Common myeloid progenitor, CD34-positive (primary cell): Measurements from ENCODE around the gene GRAP2.
A peak's percentile ranks its signal among the peaks of the same experiment; 100 is the strongest.

Experiments
- CTCF ChIA-PET: fragments of 350-600 bp; sonication (Branson Sonifier 250); formaldehyde crosslinking; loops from one replicate; lab custom pipeline; 2021; ENCODE audit warnings: antibody characterized with exemption; lab: Charles Lee
- POLR2A ChIA-PET: fragments of 350-600 bp; sonication (Branson Sonifier 250); formaldehyde crosslinking; loops from one replicate; lab custom pipeline; 2021; ENCODE audit warnings: antibody characterized with exemption; lab: Charles Lee
- DNase-seq, 3 donors: peaks; one replicate each; pipeline versions ENCODE4 v3.0.0 to v3.0.0-alpha.2; 2013
- H3K27ac ChIP-seq, 2 experiments: 1 replicate in 1 of 2; 2 replicates in 1 of 2; pipeline ENCODE4 v1.7.0; 2013; ENCODE audit warnings: inconsistent platforms in 2 of 2, low read length in 2 of 2, mild to moderate bottlenecking in 2 of 2, low read depth in 1 of 2, moderate library complexity in 1 of 2; ENCODE audit not compliant: severe bottlenecking in 2 of 2, insufficient read depth in 1 of 2, poor library complexity in 1 of 2
- H3K27me3 ChIP-seq, 5 experiments: replicated peaks in 2 of 5; 1 replicate in 3 of 5; 2 replicates in 2 of 5; pipeline versions ENCODE4 v1.6.1 to v1.7.0; 2013; ENCODE audit warnings: low read length in 4 of 5, mild to moderate bottlenecking in 2 of 5, moderate library complexity in 2 of 5, inconsistent platforms in 1 of 5; ENCODE audit not compliant: insufficient read depth in 5 of 5, control insufficient read depth in 4 of 5
- H3K36me3 ChIP-seq, 4 experiments: 1 replicate in 2 of 4; 2 replicates in 2 of 4; pipeline versions ENCODE4 v1.6.1 to v1.7.0; 2013; ENCODE audit warnings: low read length in 3 of 4, control low read depth in 1 of 4, mild to moderate bottlenecking in 1 of 4; ENCODE audit not compliant: control insufficient read depth in 4 of 4, insufficient read depth in 4 of 4
- H3K4me1 ChIP-seq, 4 experiments: 1 replicate in 3 of 4; 2 replicates in 1 of 4; pipeline versions ENCODE4 v1.6.1 to v1.7.1; 2013; ENCODE audit warnings: low read length in 3 of 4, mild to moderate bottlenecking in 3 of 4, control low read depth in 1 of 4, inconsistent platforms in 1 of 4, moderate library complexity in 1 of 4; ENCODE audit not compliant: control insufficient read depth in 4 of 4, insufficient read depth in 4 of 4; ENCODE audit errors: control extremely low read depth in 1 of 4
- H3K4me3 ChIP-seq, 7 experiments: 1 replicate in 4 of 7; 2 replicates in 3 of 7; pipeline versions ENCODE4 v1.5.1 to v1.7.0; 2013; ENCODE audit warnings: mild to moderate bottlenecking in 7 of 7, low read length in 6 of 7, moderate library complexity in 6 of 7, inconsistent platforms in 2 of 7, low read depth in 2 of 7, control low read depth in 1 of 7; ENCODE audit not compliant: insufficient read depth in 4 of 7, control insufficient read depth in 1 of 7; ENCODE audit errors: extremely low read depth in 1 of 7
- H3K9me3 ChIP-seq, 5 experiments: 1 replicate in 4 of 5; 2 replicates in 1 of 5; pipeline versions ENCODE4 v1.6.1 to v1.7.1; 2013; ENCODE audit warnings: low read length in 4 of 5, mild to moderate bottlenecking in 2 of 5, inconsistent platforms in 1 of 5, low read depth in 1 of 5, moderate library complexity in 1 of 5; ENCODE audit not compliant: control insufficient read depth in 4 of 5, insufficient read depth in 2 of 5; ENCODE audit errors: control extremely low read depth in 1 of 5
- WGBS: methylation state at CpG from one replicate; pipeline ENCODE4 v1.1.5; 2013; ENCODE audit not compliant: insufficient coverage; 5-methylcytosine and 5-hydroxymethylcytosine counted together

Gene GRAP2

DNA sequence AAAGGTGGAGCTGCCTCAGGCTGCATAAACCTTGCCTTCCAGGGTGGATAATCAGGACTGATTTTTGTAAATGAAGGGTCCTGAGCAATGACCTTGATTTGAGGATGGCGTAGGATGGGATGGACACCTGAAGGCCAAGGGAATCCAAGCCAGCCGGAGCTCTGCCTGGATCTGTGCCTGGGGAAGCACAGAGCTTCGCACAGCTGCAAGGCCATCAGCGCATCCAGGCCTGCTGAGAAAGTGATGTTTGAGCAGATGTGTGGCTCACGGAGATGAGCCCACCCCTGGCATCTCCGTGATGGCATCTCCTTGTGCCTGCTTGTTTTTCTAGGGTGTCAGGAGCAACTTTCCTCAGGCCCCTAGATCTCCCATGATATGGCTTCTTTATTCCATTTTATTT is 117.2 kb downstream of the GRAP2 start:
- Histone ChIP-seq H3K4me1 (no peaks in the 10 kb centered on the region), H3K36me3 (no peaks in the 10 kb centered on the region), H3K27ac (no peak overlapping the region), H3K9me3 (no peaks in the 10 kb centered on the region), H3K4me3 (no peak overlapping the region), H3K27me3 (peaks cover 0 to 7% (median 6%) of the 10 kb centered on the region in 5 experiments)
- ChIA-PET CTCF (interaction anchor here (1.2 to 1.5 kb wide), 2 partner anchors 24 to 47 kb away, joined by 3 read pairs; no protein-coding TSS in a partner anchor), POLR2A (no interaction called here)
- DNase-seq = no peak
- 100% methylated on average over 2 of the region's 6 CpGs for WGBS

DNA sequence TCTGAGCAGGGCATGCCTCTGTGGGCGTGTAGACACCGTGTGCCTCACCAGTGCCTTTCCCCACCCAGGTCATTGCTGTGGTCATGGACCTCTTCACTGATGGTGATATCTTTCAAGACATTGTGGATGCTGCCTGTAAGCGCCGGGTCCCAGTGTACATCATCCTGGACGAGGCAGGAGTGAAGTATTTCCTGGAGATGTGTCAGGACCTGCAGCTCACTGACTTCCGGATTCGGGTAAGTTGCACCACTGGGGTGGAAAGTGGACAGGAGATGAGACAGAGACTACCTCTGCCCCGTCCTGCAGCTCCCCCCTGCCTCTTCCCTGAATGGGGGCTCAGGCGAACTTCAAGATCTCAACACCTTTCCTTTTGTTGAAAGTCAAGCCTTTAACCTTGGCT is 118.2 kb downstream of the GRAP2 start:
- ChIA-PET POLR2A (no interaction called here), CTCF (interaction anchor here (1.2 kb wide), 1 partner anchor 25 kb away, joined by 3 read pairs; no protein-coding TSS in a partner anchor)
- 86% methylated on average over 8 of the region's 9 CpGs for WGBS
- H3K27me3 ChIP-seq = peaks cover 0 to 14% (median 5%) of the 10 kb centered on the region in 5 experiments
- no peaks in the 10 kb centered on the region for H3K36me3 ChIP-seq
- no peak overlapping the region for H3K4me3 ChIP-seq
- H3K4me1 ChIP-seq = no peaks in the 10 kb centered on the region
- no peaks in the 10 kb centered on the region for H3K9me3 ChIP-seq
- DNase-seq = no peak
- no peak overlapping the region for H3K27ac ChIP-seq

DNA sequence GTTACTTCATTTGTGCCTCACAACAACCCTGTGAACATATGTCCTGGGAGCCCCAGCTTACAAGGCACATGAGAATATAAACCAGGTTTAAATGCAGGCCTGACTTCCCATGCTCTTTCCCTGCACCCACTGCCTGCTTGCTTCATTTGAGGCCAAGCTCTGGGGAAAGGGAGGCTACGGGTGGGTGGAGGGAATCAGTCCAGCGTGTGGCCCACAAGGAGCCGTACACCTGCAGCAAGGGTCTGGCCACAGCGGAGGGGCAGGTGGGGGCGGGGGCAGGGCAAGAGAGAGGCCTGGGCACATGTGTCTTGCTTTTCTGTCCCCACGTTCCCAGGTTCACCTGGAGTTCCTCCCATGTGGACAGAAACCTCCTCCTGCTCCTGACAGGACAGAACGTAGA is 120.1 kb downstream of the GRAP2 start:
- ChIA-PET CTCF (interaction anchor here (0.7 to 8.9 kb wide), 6 partner anchors 8 to 484 kb away, joined by 3 to 85 read pairs (median 4); no protein-coding TSS in a partner anchor), POLR2A (no interaction called here)
- no peaks in the 10 kb centered on the region for H3K36me3 ChIP-seq
- H3K4me1 ChIP-seq = peaks cover 0 to 4% (median 4%) of the 10 kb centered on the region in 4 experiments
- WGBS = 94% methylated on average over 5 of the region's 7 CpGs
- peaks cover 0 to 14% (median 4%) of the 10 kb centered on the region in 5 experiments for H3K27me3 ChIP-seq
- H3K9me3 ChIP-seq = no peaks in the 10 kb centered on the region
- DNase-seq = no peak
- no peak overlapping the region for H3K27ac ChIP-seq
- no peak overlapping the region for H3K4me3 ChIP-seq

DNA sequence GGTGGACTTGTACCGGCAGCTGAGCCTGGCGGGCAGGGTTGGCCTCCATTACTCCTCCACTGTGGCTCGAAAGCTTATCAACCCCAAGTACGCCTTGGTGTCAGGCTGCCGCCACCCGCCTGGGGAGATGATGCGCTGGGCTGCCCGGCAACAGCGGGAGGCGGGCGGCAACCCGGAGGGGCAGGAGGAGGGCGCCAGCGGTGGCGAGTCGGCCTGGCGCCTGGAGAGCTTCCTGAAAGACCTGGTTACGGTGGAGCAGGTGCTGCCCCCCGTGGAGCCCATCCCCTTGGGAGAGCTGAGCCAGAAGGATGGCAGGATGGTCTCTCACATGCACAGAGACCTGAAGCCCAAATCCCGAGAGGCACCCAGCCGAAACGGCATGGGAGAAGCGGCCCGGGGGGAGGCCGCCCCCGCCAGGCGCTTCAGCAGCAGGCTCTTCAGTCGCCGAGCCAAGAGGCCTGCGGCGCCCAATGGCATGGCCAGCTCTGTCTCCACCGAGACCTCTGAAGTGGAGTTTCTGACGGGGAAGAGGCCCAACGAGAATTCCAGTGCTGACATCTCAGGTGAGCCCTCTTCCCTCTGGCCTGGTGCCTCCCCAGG is 120.6 kb downstream of the GRAP2 start:
- POLR2A ChIA-PET = no interaction called here
- no peaks in the 10 kb centered on the region for H3K36me3 ChIP-seq
- no peak overlapping the region for H3K27ac ChIP-seq
- DNase-seq = peak in 1 of 3 donors; percentile 22
- peaks cover 0 to 4% (median 4%) of the 10 kb centered on the region in 4 experiments for H3K4me1 ChIP-seq
- H3K4me3 ChIP-seq = no peak overlapping the region
- 95% methylated on average over 30 of the region's 34 CpGs for WGBS
- no peaks in the 10 kb centered on the region for H3K9me3 ChIP-seq
- H3K27me3 ChIP-seq = peaks cover 0 to 14% (median 4%) of the 10 kb centered on the region in 5 experiments
- CTCF ChIA-PET = interaction anchor here (0.7 to 8.9 kb wide), 9 partner anchors 9 to 485 kb away, joined by 3 to 85 read pairs (median 3); no protein-coding TSS in a partner anchor

DNA sequence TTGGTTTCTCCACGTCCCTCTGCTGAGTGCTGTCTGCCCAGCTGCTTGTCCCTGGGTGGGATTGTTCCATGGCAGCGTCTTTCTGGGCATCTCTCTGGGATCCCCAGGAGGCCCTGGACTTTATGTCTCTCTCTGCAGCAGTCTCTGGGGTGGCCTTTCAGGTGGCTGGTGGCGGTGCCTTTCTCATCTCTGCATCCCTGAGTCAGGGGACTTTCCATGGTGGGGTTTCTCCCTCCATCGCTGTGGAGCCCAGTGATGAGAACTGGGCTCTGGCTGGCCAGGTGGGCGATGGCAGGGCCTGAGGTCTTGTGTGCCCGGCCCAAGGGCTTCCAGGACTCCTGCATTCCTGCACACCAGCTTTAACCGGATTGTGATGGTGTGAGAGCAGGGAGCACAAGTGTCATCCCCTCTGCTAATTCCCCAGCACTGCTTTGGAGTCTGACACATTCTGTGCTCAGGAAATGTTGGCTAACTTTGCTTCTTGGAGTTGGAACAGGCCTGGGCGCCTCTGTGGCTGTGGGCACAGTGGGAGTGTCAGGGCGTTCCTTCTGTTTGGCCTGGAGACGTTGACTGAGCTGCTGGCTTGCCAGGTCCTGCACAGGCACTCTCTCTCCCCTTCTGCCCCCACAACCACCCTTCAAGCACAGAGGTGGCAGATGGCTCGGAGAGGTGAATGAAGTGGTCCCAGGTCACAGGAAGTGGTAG is 121.8 kb downstream of the GRAP2 start:
- Histone ChIP-seq H3K36me3 (no peaks in the 10 kb centered on the region), H3K4me3 (no peak overlapping the region), H3K27ac (no peak overlapping the region), H3K9me3 (no peaks in the 10 kb centered on the region), H3K4me1 (peaks cover 0 to 4% (median 4%) of the 10 kb centered on the region in 4 experiments), H3K27me3 (peaks cover 0 to 14% (median 4%) of the 10 kb centered on the region in 5 experiments)
- DNase-seq = no peak
- POLR2A ChIA-PET = no interaction called here
- CTCF ChIA-PET = interaction anchor here (0.5 to 8.9 kb wide), 8 partner anchors 9 to 486 kb away, joined by 3 to 85 read pairs (median 3); no protein-coding TSS in a partner anchor
- 93% methylated on average over 10 of the region's 11 CpGs for WGBS
